Keratinocyte (primary cell): Measurements from ENCODE around the gene DENND5B. TPM values are rescaled to one million over a fixed set of nuclear protein-coding genes. Genes with fewer than 3 reads are reported as not detected.
"Not testable (repeated sequence)": the region's sequence is repeated elsewhere in the genome, so short reads cannot be mapped to it uniquely, and the experiment has no call there.

Source experiments
- DNase-seq: peaks from one replicate; pipeline ENCODE4 v3.0.0-alpha.2; 2011; ENCODE audit warnings: low read depth, missing footprints, low spot score
- FAIRE-seq: peaks from 2 replicates; lab custom pipeline; 2011; peaks lifted over from hg19 to GRCh38; lab: Jason Lieb, UNC
- H2AFZ ChIP-seq: 2 replicates; pipeline ENCODE4 v1.6.0; 2012; ENCODE audit warnings: low read length, control low read depth, inconsistent platforms; ENCODE audit not compliant: control insufficient read depth
- H3K27ac ChIP-seq: 2 replicates; pipeline ENCODE4 v1.5.1; 2011; ENCODE audit warnings: low read length; ENCODE audit not compliant: control insufficient read depth, insufficient read depth
- H3K27me3 ChIP-seq: 3 replicates; pipeline ENCODE4 v1.6.0; 2011; ENCODE audit warnings: low read length; ENCODE audit not compliant: control insufficient read depth, insufficient read depth; ENCODE audit errors: extremely low read depth
- H3K36me3 ChIP-seq, 2 experiments: 2 replicates in 1 of 2; 3 replicates in 1 of 2; pipeline ENCODE4 v1.5.1; 2011; ENCODE audit warnings: low read length in 2 of 2, mild to moderate bottlenecking in 1 of 2; ENCODE audit not compliant: control insufficient read depth in 2 of 2, insufficient read depth in 2 of 2; ENCODE audit errors: extremely low read depth in 1 of 2
- H3K4me1 ChIP-seq: 3 replicates; pipeline ENCODE4 v1.5.1; 2011; ENCODE audit warnings: low read length; ENCODE audit not compliant: control insufficient read depth, insufficient read depth; ENCODE audit errors: extremely low read depth
- H3K4me2 ChIP-seq: 3 replicates; pipeline ENCODE4 v1.6.0; 2011; ENCODE audit warnings: low read depth, low read length; ENCODE audit not compliant: control insufficient read depth, insufficient read depth; ENCODE audit errors: extremely low read depth
- H3K4me3 ChIP-seq, 3 experiments: fragments of 200-600 bp in 1 of 3; sonication (generic) in 1 of 3; 2 replicates in 2 of 3; 3 replicates in 1 of 3; pipeline ENCODE4 v1.5.1; 2011 to 2016; ENCODE audit warnings: low read length in 3 of 3, mild to moderate bottlenecking in 3 of 3, control low read depth in 2 of 3, inconsistent platforms in 1 of 3, low read depth in 1 of 3, mixed read lengths in 1 of 3, mixed run types in 1 of 3, moderate library complexity in 1 of 3; ENCODE audit not compliant: control insufficient read depth in 2 of 3, insufficient read depth in 2 of 3; ENCODE audit errors: extremely low read depth in 1 of 3
- H3K79me2 ChIP-seq: 2 replicates; pipeline ENCODE4 v1.6.0; 2012; ENCODE audit warnings: low read length; ENCODE audit not compliant: control insufficient read depth, insufficient read depth
- H3K9ac ChIP-seq: 3 replicates; pipeline ENCODE4 v1.6.0; 2011; ENCODE audit warnings: low read length; ENCODE audit not compliant: control insufficient read depth, insufficient read depth; ENCODE audit errors: extremely low read depth
- H3K9me1 ChIP-seq: 3 replicates; pipeline ENCODE4 v1.6.0; 2011; ENCODE audit warnings: low read length; ENCODE audit not compliant: control insufficient read depth, insufficient read depth; ENCODE audit errors: extremely low read depth
- H3K9me3 ChIP-seq: 2 replicates; pipeline ENCODE4 v1.5.1; 2012; ENCODE audit warnings: low read depth, low read length; ENCODE audit not compliant: control insufficient read depth
- H4K20me1 ChIP-seq: 3 replicates; pipeline ENCODE4 v1.6.0; 2011; ENCODE audit warnings: low read length; ENCODE audit not compliant: control insufficient read depth, insufficient read depth; ENCODE audit errors: extremely low read depth
- EZH2 ChIP-seq: IDR thresholded peaks from one replicate; pipeline ENCODE4 v1.6.1; 2012; ENCODE audit warnings: inconsistent platforms, mild to moderate bottlenecking, low read length, moderate library complexity
- dilution Hi-C: fragments of 300-500 bp; cut with MboI; formaldehyde crosslinking; loops from one replicate; pipeline ENCODE4 v1.7.0; 2020; ENCODE audit warnings: low sequenced_read_pairs; ENCODE audit not compliant: extremely low pct_ligation_motif_present
- polyA plus RNA-seq, 5 experiments: library from polyadenylated mRNA; depleted of rRNA in 3 of 5; stranded (reverse) in 3 of 5; stranded (forward) in 1 of 5; unstranded in 1 of 5; fragments of >200 nt; gene quantifications; 1 replicate in 1 of 5; 2 replicates in 3 of 5; 3 replicates in 1 of 5; pipeline versions ENCODE4 v1.2.1 to v1.2.3, GENCODE V29; 2011 to 2012; ENCODE audit warnings: missing spikeins in 2 of 5, low read depth in 1 of 5, low replicate concordance in 1 of 5
- TF ChIP-seq, protein P1 (sequence below), 3 experiments: IDR thresholded peaks in 1 of 3; conservative IDR thresholded peaks in 1 of 3; optimal IDR thresholded peaks in 1 of 3; 2 replicates in 2 of 3; 3 replicates in 1 of 3; pipeline versions ENCODE3 to v1.5.1; 2011; ENCODE audit warnings: low read length in 3 of 3, mild to moderate bottlenecking in 3 of 3, moderate library complexity in 2 of 3, control low read depth in 1 of 3, inconsistent platforms in 1 of 3; ENCODE audit not compliant: insufficient read depth in 2 of 3; ENCODE audit errors: extremely low read depth in 1 of 3

The DENND5B gene
- polyA plus RNA-seq, 1 donor (not counting 4 experiments of a cell fraction or from before 2014, with no cell fraction given) = 4.7 TPM

DNA sequence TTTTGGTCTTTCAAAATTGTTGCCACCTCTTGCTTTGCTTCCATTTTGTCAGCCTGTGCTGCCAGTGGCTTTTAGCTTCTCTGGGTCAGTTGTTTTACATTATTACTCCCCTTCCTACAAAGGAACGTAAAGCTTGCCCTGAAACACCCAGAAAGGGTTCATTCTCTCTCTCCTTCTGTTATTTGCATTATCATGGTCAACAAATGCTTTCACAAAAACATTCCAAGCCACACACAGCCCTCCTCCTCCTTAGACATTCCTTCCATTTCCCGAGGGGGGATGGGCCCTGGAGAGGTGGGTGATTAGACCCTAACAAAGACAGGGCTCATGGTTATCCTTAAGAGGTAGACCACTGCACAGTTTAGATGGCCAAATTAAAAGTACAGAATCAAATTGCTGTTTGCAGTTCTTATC, 204.6 kb downstream of the DENND5B start:
- Histone ChIP-seq H3K79me2 (no peaks in the 10 kb centered on the region), H3K4me3 (no peak overlapping the region), H3K4me1 (peaks cover 9% of the 10 kb centered on the region), H3K9me1 (no peaks in the 10 kb centered on the region), H3K4me2 (no peak overlapping the region), H3K9ac (no peak overlapping the region), H3K27me3 (no peaks in the 10 kb centered on the region), H2AFZ (no peak overlapping the region), H3K36me3 (no peaks in the 10 kb centered on the region), H3K27ac (no peak overlapping the region), H3K9me3 (no peaks in the 10 kb centered on the region), H4K20me1 (no peaks in the 10 kb centered on the region)
- dilution Hi-C loops = no loop called here
- no peak for DNase-seq
- no peak for FAIRE-seq
- TF ChIP-seq, protein P1, sequence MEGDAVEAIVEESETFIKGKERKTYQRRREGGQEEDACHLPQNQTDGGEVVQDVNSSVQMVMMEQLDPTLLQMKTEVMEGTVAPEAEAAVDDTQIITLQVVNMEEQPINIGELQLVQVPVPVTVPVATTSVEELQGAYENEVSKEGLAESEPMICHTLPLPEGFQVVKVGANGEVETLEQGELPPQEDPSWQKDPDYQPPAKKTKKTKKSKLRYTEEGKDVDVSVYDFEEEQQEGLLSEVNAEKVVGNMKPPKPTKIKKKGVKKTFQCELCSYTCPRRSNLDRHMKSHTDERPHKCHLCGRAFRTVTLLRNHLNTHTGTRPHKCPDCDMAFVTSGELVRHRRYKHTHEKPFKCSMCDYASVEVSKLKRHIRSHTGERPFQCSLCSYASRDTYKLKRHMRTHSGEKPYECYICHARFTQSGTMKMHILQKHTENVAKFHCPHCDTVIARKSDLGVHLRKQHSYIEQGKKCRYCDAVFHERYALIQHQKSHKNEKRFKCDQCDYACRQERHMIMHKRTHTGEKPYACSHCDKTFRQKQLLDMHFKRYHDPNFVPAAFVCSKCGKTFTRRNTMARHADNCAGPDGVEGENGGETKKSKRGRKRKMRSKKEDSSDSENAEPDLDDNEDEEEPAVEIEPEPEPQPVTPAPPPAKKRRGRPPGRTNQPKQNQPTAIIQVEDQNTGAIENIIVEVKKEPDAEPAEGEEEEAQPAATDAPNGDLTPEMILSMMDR (optimal IDR thresholded peaks at IDR 0.05 in 1 of 3, IDR thresholded peaks at IDR 0.05 in 1 of 3, conservative IDR thresholded peaks at IDR 0.05 in 1 of 3; ENCODE audit: extremely low read depth in 1 of 3, insufficient read depth in 2 of 3, low read length in 3 of 3) = no peak
- TF ChIP-seq EZH2 = no peak

DNA sequence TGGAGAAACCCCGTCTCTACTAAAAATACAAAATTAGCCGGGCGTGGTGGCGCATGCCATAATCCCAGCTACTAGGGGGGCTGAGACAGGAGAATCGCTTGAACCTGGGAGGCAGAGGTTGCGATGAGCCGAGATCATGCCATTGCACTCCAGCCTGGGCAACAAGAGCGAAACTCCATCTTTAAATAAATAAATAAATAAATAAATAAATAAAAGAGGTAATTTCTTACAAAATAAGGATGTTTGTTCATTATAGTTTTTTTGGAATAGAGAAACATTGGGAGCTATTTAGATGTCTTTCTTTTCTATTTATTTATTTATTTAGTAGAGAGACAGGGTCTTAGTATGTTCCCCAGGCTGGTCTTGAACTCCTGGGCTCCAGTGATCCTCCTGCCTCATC, 213.7 kb downstream of the DENND5B start:
- H3K4me1 ChIP-seq, H3K4me3 ChIP-seq, DNase-seq, H4K20me1 ChIP-seq, H3K9me3 ChIP-seq, H3K36me3 ChIP-seq, H3K9ac ChIP-seq, H3K79me2 ChIP-seq, H3K27ac ChIP-seq, H3K27me3 ChIP-seq, dilution Hi-C loops, H3K9me1 ChIP-seq, FAIRE-seq, H3K4me2 ChIP-seq, H2AFZ ChIP-seq: not testable (repeated sequence)

DNA sequence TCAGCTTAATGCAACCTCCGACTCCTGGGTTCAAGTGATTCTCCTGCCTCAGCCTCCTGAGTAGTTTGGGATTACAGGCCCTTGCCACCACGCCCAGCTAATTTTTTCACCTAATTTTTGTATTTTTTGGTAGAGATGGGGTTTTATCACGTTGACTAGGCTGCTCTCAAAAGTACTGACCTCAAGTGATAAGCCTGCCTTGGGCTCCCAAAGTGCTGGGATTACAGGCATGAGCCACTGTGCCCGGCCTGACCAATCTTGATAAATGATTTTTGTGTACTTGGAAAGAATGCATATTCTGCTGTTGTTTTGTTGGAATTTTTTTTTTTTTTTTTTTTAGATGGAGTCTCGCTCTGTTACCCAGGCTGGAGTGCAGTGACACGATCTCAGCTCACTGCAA, 215.5 kb downstream of the DENND5B start:
- H3K27me3 ChIP-seq, H4K20me1 ChIP-seq, H2AFZ ChIP-seq, H3K9ac ChIP-seq, H3K9me1 ChIP-seq, H3K9me3 ChIP-seq, dilution Hi-C loops, FAIRE-seq, H3K4me1 ChIP-seq, H3K36me3 ChIP-seq, H3K27ac ChIP-seq, H3K4me2 ChIP-seq, H3K79me2 ChIP-seq, H3K4me3 ChIP-seq, DNase-seq: not testable (repeated sequence)
